ENCODE data around the gene CMC2. TPM values are rescaled to one million over a fixed set of nuclear protein-coding genes. Genes with fewer than 3 reads are reported as not detected.

CMC2 gene
- total and polyA plus RNA-seq, 2 of the 13 experiments (the other 11 are each of a cell fraction or from before 2014, with no cell fraction given), result 116 to 129 TPM

DNA sequence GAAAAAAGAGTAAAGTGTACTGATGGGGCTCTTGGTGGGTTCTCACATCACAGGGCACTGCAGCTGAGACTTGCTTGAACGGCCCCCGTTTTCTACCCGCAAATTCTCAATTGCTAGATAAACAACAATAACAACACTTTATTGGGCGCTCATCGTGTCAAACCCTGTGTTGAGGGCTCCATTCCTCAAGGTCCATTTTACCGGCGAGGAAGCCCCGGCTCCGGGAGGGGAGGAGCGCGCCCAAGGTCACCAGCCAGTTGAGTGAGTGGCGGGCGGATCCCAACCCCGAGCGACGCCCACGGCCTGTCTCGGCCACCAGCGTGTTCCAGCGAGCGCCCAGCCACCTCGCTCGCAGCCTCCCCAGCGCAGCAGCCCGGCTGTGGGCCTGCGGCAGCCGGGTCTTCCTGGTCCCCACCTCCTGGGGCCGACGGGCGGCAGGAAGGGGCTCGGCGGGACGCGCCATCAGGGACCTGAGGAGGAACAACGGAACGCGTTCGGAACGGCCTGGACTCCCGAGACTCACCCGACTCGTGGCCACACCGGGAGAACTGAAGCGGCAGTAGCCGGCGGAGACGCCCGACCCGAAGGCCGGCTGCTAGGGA lies 373 bp downstream of the CMC2 start (continued):
- TF ChIP-seq, protein P1, sequence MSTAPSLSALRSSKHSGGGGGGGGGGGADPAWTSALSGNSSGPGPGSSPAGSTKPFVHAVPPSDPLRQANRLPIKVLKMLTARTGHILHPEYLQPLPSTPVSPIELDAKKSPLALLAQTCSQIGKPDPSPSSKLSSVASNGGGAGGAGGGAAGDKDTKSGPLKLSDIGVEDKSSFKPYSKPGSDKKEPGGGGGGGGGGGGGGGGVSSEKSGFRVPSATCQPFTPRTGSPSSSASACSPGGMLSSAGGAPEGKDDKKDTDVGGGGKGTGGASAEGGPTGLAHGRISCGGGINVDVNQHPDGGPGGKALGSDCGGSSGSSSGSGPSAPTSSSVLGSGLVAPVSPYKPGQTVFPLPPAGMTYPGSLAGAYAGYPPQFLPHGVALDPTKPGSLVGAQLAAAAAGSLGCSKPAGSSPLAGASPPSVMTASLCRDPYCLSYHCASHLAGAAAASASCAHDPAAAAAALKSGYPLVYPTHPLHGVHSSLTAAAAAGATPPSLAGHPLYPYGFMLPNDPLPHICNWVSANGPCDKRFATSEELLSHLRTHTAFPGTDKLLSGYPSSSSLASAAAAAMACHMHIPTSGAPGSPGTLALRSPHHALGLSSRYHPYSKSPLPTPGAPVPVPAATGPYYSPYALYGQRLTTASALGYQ (CRISPR knock-in tag; IDR thresholded peaks at IDR 0.05), result no peak
- TF ChIP-seq, protein P2, sequence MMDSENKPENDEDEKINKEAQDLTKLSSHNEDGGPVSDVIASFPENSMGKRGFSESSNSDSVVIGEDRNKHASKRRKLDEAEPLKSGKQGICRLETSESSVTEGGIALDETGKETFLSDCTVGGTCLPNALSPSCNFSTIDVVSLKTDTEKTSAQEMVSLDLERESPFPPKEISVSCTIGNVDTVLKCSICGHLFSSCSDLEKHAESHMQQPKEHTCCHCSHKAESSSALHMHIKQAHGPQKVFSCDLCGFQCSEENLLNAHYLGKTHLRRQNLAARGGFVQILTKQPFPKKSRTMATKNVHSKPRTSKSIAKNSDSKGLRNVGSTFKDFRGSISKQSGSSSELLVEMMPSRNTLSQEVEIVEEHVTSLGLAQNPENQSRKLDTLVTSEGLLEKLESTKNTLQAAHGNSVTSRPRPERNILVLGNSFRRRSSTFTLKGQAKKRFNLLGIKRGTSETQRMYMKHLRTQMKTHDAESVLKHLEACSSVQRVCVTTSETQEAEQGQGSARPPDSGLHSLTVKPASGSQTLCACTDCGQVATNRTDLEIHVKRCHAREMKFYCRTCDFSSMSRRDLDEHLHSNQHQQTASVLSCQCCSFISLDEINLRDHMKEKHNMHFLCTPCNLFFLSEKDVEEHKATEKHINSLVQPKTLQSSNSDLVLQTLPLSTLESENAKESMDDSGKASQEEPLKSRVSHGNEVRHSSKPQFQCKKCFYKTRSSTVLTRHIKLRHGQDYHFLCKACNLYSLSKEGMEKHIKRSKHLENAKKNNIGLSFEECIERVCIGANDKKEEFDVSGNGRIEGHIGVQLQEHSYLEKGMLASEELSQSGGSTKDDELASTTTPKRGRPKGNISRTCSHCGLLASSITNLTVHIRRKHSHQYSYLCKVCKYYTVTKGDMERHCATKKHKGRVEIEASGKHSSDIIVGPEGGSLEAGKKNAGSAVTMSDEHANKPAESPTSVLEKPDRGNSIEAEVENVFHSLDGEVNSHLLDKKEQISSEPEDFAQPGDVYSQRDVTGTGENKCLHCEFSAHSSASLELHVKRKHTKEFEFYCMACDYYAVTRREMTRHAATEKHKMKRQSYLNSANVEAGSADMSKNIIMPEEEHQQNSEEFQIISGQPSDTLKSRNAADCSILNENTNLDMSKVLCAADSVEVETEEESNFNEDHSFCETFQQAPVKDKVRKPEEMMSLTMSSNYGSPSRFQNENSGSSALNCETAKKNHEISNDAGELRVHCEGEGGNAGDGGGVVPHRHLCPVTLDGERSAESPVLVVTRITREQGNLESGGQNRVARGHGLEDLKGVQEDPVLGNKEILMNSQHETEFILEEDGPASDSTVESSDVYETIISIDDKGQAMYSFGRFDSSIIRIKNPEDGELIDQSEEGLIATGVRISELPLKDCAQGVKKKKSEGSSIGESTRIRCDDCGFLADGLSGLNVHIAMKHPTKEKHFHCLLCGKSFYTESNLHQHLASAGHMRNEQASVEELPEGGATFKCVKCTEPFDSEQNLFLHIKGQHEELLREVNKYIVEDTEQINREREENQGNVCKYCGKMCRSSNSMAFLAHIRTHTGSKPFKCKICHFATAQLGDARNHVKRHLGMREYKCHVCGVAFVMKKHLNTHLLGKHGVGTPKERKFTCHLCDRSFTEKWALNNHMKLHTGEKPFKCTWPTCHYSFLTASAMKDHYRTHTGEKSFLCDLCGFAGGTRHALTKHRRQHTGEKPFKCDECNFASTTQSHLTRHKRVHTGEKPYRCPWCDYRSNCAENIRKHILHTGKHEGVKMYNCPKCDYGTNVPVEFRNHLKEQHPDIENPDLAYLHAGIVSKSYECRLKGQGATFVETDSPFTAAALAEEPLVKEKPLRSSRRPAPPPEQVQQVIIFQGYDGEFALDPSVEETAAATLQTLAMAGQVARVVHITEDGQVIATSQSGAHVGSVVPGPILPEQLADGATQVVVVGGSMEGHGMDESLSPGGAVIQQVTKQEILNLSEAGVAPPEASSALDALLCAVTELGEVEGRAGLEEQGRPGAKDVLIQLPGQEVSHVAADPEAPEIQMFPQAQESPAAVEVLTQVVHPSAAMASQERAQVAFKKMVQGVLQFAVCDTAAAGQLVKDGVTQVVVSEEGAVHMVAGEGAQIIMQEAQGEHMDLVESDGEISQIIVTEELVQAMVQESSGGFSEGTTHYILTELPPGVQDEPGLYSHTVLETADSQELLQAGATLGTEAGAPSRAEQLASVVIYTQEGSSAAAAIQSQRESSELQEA (CRISPR knock-in tag; IDR thresholded peaks at IDR 0.05; ENCODE audit: not compliant biosample characterization), result no peak
- TF ChIP-seq, protein P3, sequence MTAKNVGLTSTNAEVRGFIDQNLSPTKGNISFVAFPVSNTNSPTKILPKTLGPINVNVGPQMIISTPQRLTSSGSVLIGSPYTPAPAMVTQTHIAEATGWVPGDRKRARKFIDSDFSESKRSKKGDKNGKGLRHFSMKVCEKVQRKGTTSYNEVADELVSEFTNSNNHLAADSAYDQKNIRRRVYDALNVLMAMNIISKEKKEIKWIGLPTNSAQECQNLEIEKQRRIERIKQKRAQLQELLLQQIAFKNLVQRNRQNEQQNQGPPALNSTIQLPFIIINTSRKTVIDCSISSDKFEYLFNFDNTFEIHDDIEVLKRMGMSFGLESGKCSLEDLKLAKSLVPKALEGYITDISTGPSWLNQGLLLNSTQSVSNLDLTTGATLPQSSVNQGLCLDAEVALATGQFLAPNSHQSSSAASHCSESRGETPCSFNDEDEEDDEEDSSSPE (CRISPR knock-in tag; IDR thresholded peaks at IDR 0.05), result no peak
- TF ChIP-seq SMARCC2 (IDR thresholded peaks at IDR 0.05) (no peak), AKAP8 (CRISPR knock-in tag; IDR thresholded peaks at IDR 0.05) (no peak; the same call in none of the 2 replicates), CHD2 (IDR thresholded peaks at IDR 0.05; ENCODE audit: low read depth, low read length) (no peak), ZNF569 (CRISPR knock-in tag; IDR thresholded peaks at IDR 0.05; ENCODE audit: borderline replicate concordance) (no peak), HOXA7 (CRISPR knock-in tag; IDR thresholded peaks at IDR 0.05) (no peak), RBM39 (IDR thresholded peaks at IDR 0.05; ENCODE audit: low read depth, low read length, poor library complexity, severe bottlenecking) (peak; percentile 23), HNRNPUL1 (IDR thresholded peaks at IDR 0.05; ENCODE audit: low read depth, low read length) (no peak), ZNF572 (CRISPR knock-in tag; IDR thresholded peaks at IDR 0.05) (no peak), ZNF296 (CRISPR knock-in tag; conservative IDR thresholded peaks at IDR 0.05) (peak; percentile 92), U2AF1 (optimal IDR thresholded peaks at IDR 0.05; ENCODE audit: low read depth, low read length) (no peak)
- TF ChIP-seq, protein P4, sequence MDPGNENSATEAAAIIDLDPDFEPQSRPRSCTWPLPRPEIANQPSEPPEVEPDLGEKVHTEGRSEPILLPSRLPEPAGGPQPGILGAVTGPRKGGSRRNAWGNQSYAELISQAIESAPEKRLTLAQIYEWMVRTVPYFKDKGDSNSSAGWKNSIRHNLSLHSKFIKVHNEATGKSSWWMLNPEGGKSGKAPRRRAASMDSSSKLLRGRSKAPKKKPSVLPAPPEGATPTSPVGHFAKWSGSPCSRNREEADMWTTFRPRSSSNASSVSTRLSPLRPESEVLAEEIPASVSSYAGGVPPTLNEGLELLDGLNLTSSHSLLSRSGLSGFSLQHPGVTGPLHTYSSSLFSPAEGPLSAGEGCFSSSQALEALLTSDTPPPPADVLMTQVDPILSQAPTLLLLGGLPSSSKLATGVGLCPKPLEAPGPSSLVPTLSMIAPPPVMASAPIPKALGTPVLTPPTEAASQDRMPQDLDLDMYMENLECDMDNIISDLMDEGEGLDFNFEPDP (CRISPR knock-in tag; conservative IDR thresholded peaks at IDR 0.05), result no peak
